GM12878 (cell line): ENCODE measurements around the gene ZNF48. TPM values are rescaled to one million over a fixed set of nuclear protein-coding genes. Genes with fewer than 3 reads are reported as not detected.

Experiments
- ATAC-seq: fragments of 200-7000 bp; cut with Tn5 transposase; 3 replicates; pipeline ENCODE4 v1.9.1; 2020; ENCODE audit warnings: mild to moderate bottlenecking, moderate library complexity
- BruUV-seq: library from RNA; stranded (reverse); fragments of 400-500 nt; replicated peaks from 2 replicates; lab custom pipeline; 2021; lab: Mats Ljungman, UMichigan
- CTCF ChIA-PET: fragments of 300-600 bp; sonication (Branson Sonifier 250); formaldehyde crosslinking; extraction: SDS; loops from one replicate; lab custom pipeline; 2021; ENCODE audit warnings: inconsistent platforms; lab: Yijun Ruan, JAX
- POLR2A ChIA-PET: fragments of 350-600 bp; formaldehyde crosslinking; extraction: SDS; loops from one replicate; lab custom pipeline; 2021; ENCODE audit warnings: inconsistent platforms; lab: Charles Lee
- RAD21 ChIA-PET: fragments of 300-600 bp; sonication (Branson Sonifier 250); formaldehyde crosslinking; loops from one replicate; lab custom pipeline; 2023; ENCODE audit warnings: antibody characterized with exemption; ENCODE audit not compliant: unreplicated experiment; lab: Charles Lee
- SMC1A ChIA-PET: fragments of 300-600 bp; sonication (Branson Sonifier 250); formaldehyde crosslinking; loops from one replicate; lab custom pipeline; 2023; ENCODE audit not compliant: unreplicated experiment, uncharacterized antibody; lab: Charles Lee
- DNase-seq: peaks from one replicate; pipeline ENCODE4 v3.0.0-alpha.2; 2011; ENCODE audit warnings: low read depth, low spot score
- FAIRE-seq: peaks from 3 replicates; lab custom pipeline; 2011; peaks lifted over from hg19 to GRCh38; lab: Jason Lieb, UNC
- H2AFZ ChIP-seq: 2 replicates; pipeline ENCODE4 v1.6.0; 2011; ENCODE audit warnings: low read depth, low read length, control low read depth; ENCODE audit not compliant: control insufficient read depth
- H3K27ac ChIP-seq: 2 replicates; pipeline ENCODE4 v1.5.1; 2011; ENCODE audit warnings: control low read depth; ENCODE audit not compliant: control insufficient read depth, insufficient read depth
- H3K27me3 ChIP-seq, 2 experiments: replicated peaks in 1 of 2; 2 replicates each; pipeline versions ENCODE4 v1.6.0 to v1.6.1; 2011; ENCODE audit warnings: low read length in 1 of 2; ENCODE audit not compliant: control insufficient read depth in 2 of 2, insufficient read depth in 2 of 2
- H3K36me3 ChIP-seq, 2 experiments: 2 replicates each; pipeline ENCODE4 v1.5.1; 2011; ENCODE audit warnings: low read length in 1 of 2; ENCODE audit not compliant: control insufficient read depth in 2 of 2, insufficient read depth in 2 of 2
- H3K4me1 ChIP-seq: 2 replicates; pipeline ENCODE4 v1.6.1; 2011; ENCODE audit warnings: mild to moderate bottlenecking, low read length, moderate library complexity, mixed read lengths; ENCODE audit not compliant: control insufficient read depth, insufficient read depth
- H3K4me2 ChIP-seq: 2 replicates; pipeline ENCODE4 v1.6.0; 2011; ENCODE audit warnings: control low read depth; ENCODE audit not compliant: control insufficient read depth, insufficient read depth
- H3K4me3 ChIP-seq: fragments of 200-600 bp; sonication (generic); 2 replicates; pipeline ENCODE4 v1.5.1; 2016
- H3K79me2 ChIP-seq: 2 replicates; pipeline ENCODE4 v1.6.0; 2011; ENCODE audit warnings: low read length; ENCODE audit not compliant: control insufficient read depth, insufficient read depth
- H3K9ac ChIP-seq: 2 replicates; pipeline ENCODE4 v1.8.0; 2011; ENCODE audit warnings: low read length, control low read depth, mixed read lengths; ENCODE audit not compliant: control insufficient read depth, insufficient read depth
- H3K9me3 ChIP-seq: replicated peaks from 3 replicates; pipeline ENCODE4 v1.5.1; 2011; ENCODE audit warnings: mild to moderate bottlenecking, low read length; ENCODE audit not compliant: control insufficient read depth, insufficient read depth
- H4K20me1 ChIP-seq: 2 replicates; pipeline ENCODE4 v1.6.0; 2011; ENCODE audit not compliant: control insufficient read depth, insufficient read depth
- ATF7 ChIP-seq: fragments of 450-650 bp; IDR thresholded peaks from 2 replicates; pipeline ENCODE4 v1.6.1; 2016; ENCODE audit warnings: low read depth, mild to moderate bottlenecking
- CHD2 ChIP-seq: IDR thresholded peaks from 2 replicates; pipeline ENCODE4 v1.6.1; 2011; ENCODE audit warnings: low read depth, low read length, improper control_type of control experiment, borderline replicate concordance
- EED ChIP-seq: sonication (generic); IDR thresholded peaks from 2 replicates; pipeline ENCODE4 v1.6.1; 2016; ENCODE audit warnings: antibody characterized with exemption, low read depth
- EGR1 ChIP-seq, 2 experiments: IDR thresholded peaks; 1 replicate in 1 of 2; 2 replicates in 1 of 2; pipeline ENCODE4 v1.6.1; 2011 to 2012; ENCODE audit warnings: low read depth in 2 of 2, low read length in 2 of 2, borderline replicate concordance in 1 of 2, mild to moderate bottlenecking in 1 of 2, moderate library complexity in 1 of 2
- IKZF1 ChIP-seq: fragments of 450-650 bp; conservative IDR thresholded peaks from 2 replicates; pipeline ENCODE4 v1.6.1; 2017; ENCODE audit warnings: antibody characterized with exemption, mild to moderate bottlenecking
- NR2F1 ChIP-seq: fragments of 450-650 bp; conservative IDR thresholded peaks from 2 replicates; pipeline ENCODE4 v1.6.1; 2017; ENCODE audit warnings: mild to moderate bottlenecking
- PAX5 ChIP-seq: IDR thresholded peaks from 2 replicates; pipeline ENCODE4 v1.6.1; 2011; ENCODE audit warnings: low read depth, low read length, borderline replicate concordance
- RAD21 ChIP-seq: IDR thresholded peaks from 2 replicates; pipeline ENCODE4 v1.6.1; 2011; ENCODE audit warnings: mild to moderate bottlenecking, low read depth, low read length, moderate library complexity; ENCODE audit not compliant: insufficient read depth
- RUNX3 ChIP-seq: IDR thresholded peaks from 2 replicates; pipeline ENCODE4 v1.6.1; 2012; ENCODE audit warnings: low read length, inconsistent platforms
- SMC3 ChIP-seq: IDR thresholded peaks from 2 replicates; pipeline ENCODE4 v1.6.1; 2011; ENCODE audit warnings: low read length, improper control_type of control experiment, borderline replicate concordance
- ZNF207 ChIP-seq: fragments of 450-650 bp; IDR thresholded peaks from 2 replicates; pipeline ENCODE4 v1.6.1; 2014; ENCODE audit warnings: antibody characterized with exemption, mild to moderate bottlenecking, borderline replicate concordance
- WGBS: methylation state at CpG from one replicate; pipeline ENCODE4 v1.1.6; 2016; ENCODE audit warnings: low lambda C conversion rate; ENCODE audit not compliant: insufficient replicate concordance, insufficient coverage; ENCODE audit errors: missing lambda C conversion rate; 5-methylcytosine and 5-hydroxymethylcytosine counted together
- in situ Hi-C: fragments of 300-500 bp; cut with MboI; formaldehyde crosslinking; loops from 9 replicates; pipeline ENCODE4 v1.14.3; 2018; ENCODE audit warnings: mixed read lengths
- intact Hi-C: fragments of 100-400 bp; cut with micrococcal nuclease; formaldehyde crosslinking; loops from one replicate; pipeline ENCODE4 v1.14.2; 2022; ENCODE audit not compliant: unreplicated experiment
- polyA plus RNA-seq, 11 experiments: library from polyadenylated mRNA; depleted of rRNA in 4 of 11; unstranded in 6 of 11; stranded (reverse) in 5 of 11; fragments of >200 nt; fragmentation: Nextera tagmentation in 4 of 11; fragmentation: Illumina TruSeq in 1 of 11; extraction: Ambion mirVana in 4 of 11; extraction: Trizol in 1 of 11; gene quantifications; 1 replicate in 1 of 11; 2 replicates in 10 of 11; pipeline versions ENCODE4 v1.2.1 to v1.2.3, GENCODE V29; 2011 to 2016; ENCODE audit warnings: inconsistent platforms in 2 of 11, missing spikeins in 2 of 11, low read depth in 1 of 11
- total RNA-seq, 4 experiments: library from RNA; depleted of rRNA in 3 of 4; stranded (reverse); fragments of >200 nt in 3 of 4; fragmentation: Illumina TruSeq in 1 of 4; extraction: Trizol in 1 of 4; gene quantifications; 2 replicates each; pipeline versions ENCODE4 v1.2.1 to v1.2.3, GENCODE V29; 2013 to 2021
- TF ChIP-seq, protein P1 (sequence below): fragments of 450-650 bp; IDR thresholded peaks from 2 replicates; pipeline ENCODE4 v1.6.1; 2017; ENCODE audit warnings: mild to moderate bottlenecking, moderate library complexity
- TF ChIP-seq, protein P2 (sequence below): fragments of 450-650 bp; conservative IDR thresholded peaks from 2 replicates; pipeline ENCODE4 v1.6.1; 2017; ENCODE audit warnings: mild to moderate bottlenecking, moderate library complexity
- TF ChIP-seq, protein P3 (sequence below): IDR thresholded peaks from 2 replicates; pipeline ENCODE4 v1.6.1; 2011; ENCODE audit warnings: low read depth, low read length, improper control_type of control experiment, borderline replicate concordance

Gene ZNF48
- total and polyA plus RNA-seq, 10 of the 15 experiments (the other 5 are each of a cell fraction or from before 2014, with no cell fraction given), result 0.14 to 12.0 (median 4.2) TPM

GRCh38 chr16:30409125-30410060, 14.2 kb downstream of the ZNF48 start:
- ATAC-seq (peak; percentile 77), DNase-seq (peak; percentile 62), FAIRE-seq (peak; percentile 88)
- WGBS, result 25% methylated on average over 15 of the region's 15 CpGs
- no peaks in the 10 kb centered on the region for H3K9me3 ChIP-seq
- no peak overlapping the region for H3K9ac ChIP-seq
- no peaks in the 10 kb centered on the region for H4K20me1 ChIP-seq
- H3K4me3 ChIP-seq, result no peak overlapping the region
- H3K27ac ChIP-seq, result no peak overlapping the region
- peaks cover 0 to 2% of the 10 kb centered on the region in 2 experiments; a peak in 1 of 4 replicates for H3K36me3 ChIP-seq
- CTCF ChIA-PET, result interaction anchor here (0.5 to 8.1 kb wide), 41 partner anchors 10 to 372 kb away, joined by 3 to 70 read pairs (median 5); partner anchors contain the start of genes CD2BP2, DCTPP1, MYL11 and SEPTIN1
- H3K4me2 ChIP-seq, result no peak overlapping the region
- RAD21 ChIA-PET, result interaction anchor here (0.7 to 4.4 kb wide), 29 partner anchors 9 to 366 kb away, joined by 3 to 33 read pairs (median 4); partner anchors contain the start of genes CD2BP2, CORO1A, DCTPP1 and FBRS
- POLR2A ChIA-PET, result interaction anchor here (0.6 to 2.4 kb wide), 16 partner anchors 9 to 365 kb away, joined by 3 to 12 read pairs (median 4); partner anchors contain the start of genes DCTPP1, SEPTIN1, TBX6 and ZNF48
- peak overlapping the region; percentile 25 for H2AFZ ChIP-seq
- TSS peak; percentile 46 for BruUV-seq
- no peaks in the 10 kb centered on the region for H3K27me3 ChIP-seq
- in situ Hi-C loops, result loop anchor here (5.0 kb wide), 1 partner anchor 317 kb away; the partner anchor contains the start of gene TBX6
- SMC1A ChIA-PET, result interaction anchor here (0.5 to 3.8 kb wide), 21 partner anchors 8 to 317 kb away, joined by 3 to 18 read pairs (median 4); partner anchors contain the start of genes DCTPP1, SEPTIN1, TBC1D10B and TBX6
- no peaks in the 10 kb centered on the region; the same call in 1 of the 2 replicates for H3K79me2 ChIP-seq
- intact Hi-C loops, result loop anchor here (5.0 kb wide), 1 partner anchor 317 kb away; the partner anchor contains the start of gene TBX6
- peaks cover 14% of the 10 kb centered on the region for H3K4me1 ChIP-seq
- TF ChIP-seq, protein P1, sequence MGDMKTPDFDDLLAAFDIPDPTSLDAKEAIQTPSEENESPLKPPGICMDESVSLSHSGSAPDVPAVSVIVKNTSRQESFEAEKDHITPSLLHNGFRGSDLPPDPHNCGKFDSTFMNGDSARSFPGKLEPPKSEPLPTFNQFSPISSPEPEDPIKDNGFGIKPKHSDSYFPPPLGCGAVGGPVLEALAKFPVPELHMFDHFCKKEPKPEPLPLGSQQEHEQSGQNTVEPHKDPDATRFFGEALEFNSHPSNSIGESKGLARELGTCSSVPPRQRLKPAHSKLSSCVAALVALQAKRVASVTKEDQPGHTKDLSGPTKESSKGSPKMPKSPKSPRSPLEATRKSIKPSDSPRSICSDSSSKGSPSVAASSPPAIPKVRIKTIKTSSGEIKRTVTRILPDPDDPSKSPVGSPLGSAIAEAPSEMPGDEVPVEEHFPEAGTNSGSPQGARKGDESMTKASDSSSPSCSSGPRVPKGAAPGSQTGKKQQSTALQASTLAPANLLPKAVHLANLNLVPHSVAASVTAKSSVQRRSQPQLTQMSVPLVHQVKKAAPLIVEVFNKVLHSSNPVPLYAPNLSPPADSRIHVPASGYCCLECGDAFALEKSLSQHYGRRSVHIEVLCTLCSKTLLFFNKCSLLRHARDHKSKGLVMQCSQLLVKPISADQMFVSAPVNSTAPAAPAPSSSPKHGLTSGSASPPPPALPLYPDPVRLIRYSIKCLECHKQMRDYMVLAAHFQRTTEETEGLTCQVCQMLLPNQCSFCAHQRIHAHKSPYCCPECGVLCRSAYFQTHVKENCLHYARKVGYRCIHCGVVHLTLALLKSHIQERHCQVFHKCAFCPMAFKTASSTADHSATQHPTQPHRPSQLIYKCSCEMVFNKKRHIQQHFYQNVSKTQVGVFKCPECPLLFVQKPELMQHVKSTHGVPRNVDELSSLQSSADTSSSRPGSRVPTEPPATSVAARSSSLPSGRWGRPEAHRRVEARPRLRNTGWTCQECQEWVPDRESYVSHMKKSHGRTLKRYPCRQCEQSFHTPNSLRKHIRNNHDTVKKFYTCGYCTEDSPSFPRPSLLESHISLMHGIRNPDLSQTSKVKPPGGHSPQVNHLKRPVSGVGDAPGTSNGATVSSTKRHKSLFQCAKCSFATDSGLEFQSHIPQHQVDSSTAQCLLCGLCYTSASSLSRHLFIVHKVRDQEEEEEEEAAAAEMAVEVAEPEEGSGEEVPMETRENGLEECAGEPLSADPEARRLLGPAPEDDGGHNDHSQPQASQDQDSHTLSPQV, result 0 out of 2 replicates have a peak, but pooled peaks have one; percentile 41
- TF ChIP-seq CHD2 (peak; percentile 81), IKZF1 (peak; percentile 74), SMC3 (peak; percentile 74), RAD21 (peak; percentile 95), NR2F1 (peak; percentile 51; the same call in 1 of the 2 replicates), EED (peak; percentile 61), EGR1 (IDR thresholded peaks at IDR 0.05; ENCODE audit: borderline replicate concordance in 1 of 2, low read depth in 2 of 2, low read length in 2 of 2) (no peak), ATF7 (0 out of 2 replicates have a peak, but pooled peaks have one; percentile 22), PAX5 (peak; percentile 42; the same call in 1 of the 2 replicates), RUNX3 (0 out of 2 replicates have a peak, but pooled peaks have one; percentile 15), ZNF207 (peak; percentile 54; the same call in 1 of the 2 replicates)
- TF ChIP-seq, protein P2, sequence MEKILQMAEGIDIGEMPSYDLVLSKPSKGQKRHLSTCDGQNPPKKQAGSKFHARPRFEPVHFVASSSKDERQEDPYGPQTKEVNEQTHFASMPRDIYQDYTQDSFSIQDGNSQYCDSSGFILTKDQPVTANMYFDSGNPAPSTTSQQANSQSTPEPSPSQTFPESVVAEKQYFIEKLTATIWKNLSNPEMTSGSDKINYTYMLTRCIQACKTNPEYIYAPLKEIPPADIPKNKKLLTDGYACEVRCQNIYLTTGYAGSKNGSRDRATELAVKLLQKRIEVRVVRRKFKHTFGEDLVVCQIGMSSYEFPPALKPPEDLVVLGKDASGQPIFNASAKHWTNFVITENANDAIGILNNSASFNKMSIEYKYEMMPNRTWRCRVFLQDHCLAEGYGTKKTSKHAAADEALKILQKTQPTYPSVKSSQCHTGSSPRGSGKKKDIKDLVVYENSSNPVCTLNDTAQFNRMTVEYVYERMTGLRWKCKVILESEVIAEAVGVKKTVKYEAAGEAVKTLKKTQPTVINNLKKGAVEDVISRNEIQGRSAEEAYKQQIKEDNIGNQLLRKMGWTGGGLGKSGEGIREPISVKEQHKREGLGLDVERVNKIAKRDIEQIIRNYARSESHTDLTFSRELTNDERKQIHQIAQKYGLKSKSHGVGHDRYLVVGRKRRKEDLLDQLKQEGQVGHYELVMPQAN, result peak; percentile 18; the same call in 1 of the 2 replicates
- TF ChIP-seq, protein P3, sequence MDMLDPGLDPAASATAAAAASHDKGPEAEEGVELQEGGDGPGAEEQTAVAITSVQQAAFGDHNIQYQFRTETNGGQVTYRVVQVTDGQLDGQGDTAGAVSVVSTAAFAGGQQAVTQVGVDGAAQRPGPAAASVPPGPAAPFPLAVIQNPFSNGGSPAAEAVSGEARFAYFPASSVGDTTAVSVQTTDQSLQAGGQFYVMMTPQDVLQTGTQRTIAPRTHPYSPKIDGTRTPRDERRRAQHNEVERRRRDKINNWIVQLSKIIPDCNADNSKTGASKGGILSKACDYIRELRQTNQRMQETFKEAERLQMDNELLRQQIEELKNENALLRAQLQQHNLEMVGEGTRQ, result no peak
